K562 (cell line): ENCODE data around the gene ZNF862. TPM values are rescaled to one million over a fixed set of nuclear protein-coding genes. Genes with fewer than 3 reads are reported as not detected.

Experiments
- CREM ChIP-seq: IDR thresholded peaks from 2 replicates; pipeline ENCODE4 v1.6.1; 2014; ENCODE audit warnings: antibody characterized with exemption, low read depth
- ELF4 ChIP-seq: fragments of 450-650 bp; formaldehyde crosslinking; IDR thresholded peaks from 2 replicates; pipeline ENCODE4 v1.4.0; 2022; ENCODE audit warnings: missing genetic modification characterization
- FOXJ3 ChIP-seq: sonication (generic); formaldehyde crosslinking; IDR thresholded peaks from 2 replicates; pipeline ENCODE4 v1.4.0; 2020; ENCODE audit warnings: mild to moderate bottlenecking, missing genetic modification reagents
- GABPA ChIP-seq: fragments of 200-800 bp; sonication (Bioruptor generic); conservative IDR thresholded peaks from 2 replicates; pipeline ENCODE4 v1.6.1; 2016; ENCODE audit warnings: low read depth, missing genetic modification characterization, missing compliant biosample characterization
- GATAD2A ChIP-seq: fragments of 450-650 bp; IDR thresholded peaks from 2 replicates; pipeline ENCODE4 v1.6.1; 2017
- NCOR1 ChIP-seq: fragments of 450-650 bp; IDR thresholded peaks from 2 replicates; pipeline ENCODE4 v1.6.1; 2016; ENCODE audit warnings: mild to moderate bottlenecking, moderate library complexity
- NRF1 ChIP-seq, 2 experiments: fragments of 450-650 bp; IDR thresholded peaks in 1 of 2; conservative IDR thresholded peaks in 1 of 2; 2 replicates each; pipeline ENCODE4 v1.6.1; 2014; ENCODE audit warnings: mild to moderate bottlenecking in 2 of 2
- PREB ChIP-seq: sonication (generic); formaldehyde crosslinking; IDR thresholded peaks from 2 replicates; pipeline ENCODE4 v1.8.1; 2023; ENCODE audit warnings: mild to moderate bottlenecking, missing genetic modification reagents
- RCOR1 ChIP-seq, 2 experiments: IDR thresholded peaks; 2 replicates each; pipeline ENCODE4 v1.6.1; 2012; ENCODE audit warnings: low read depth in 2 of 2, low read length in 2 of 2, borderline replicate concordance in 1 of 2, improper control_type of control experiment in 1 of 2
- SAFB2 ChIP-seq: fragments of 200-400 bp; formaldehyde crosslinking; IDR thresholded peaks from 2 replicates; pipeline ENCODE4 v1.6.1; 2018; ENCODE audit warnings: borderline replicate concordance, low read length, low read depth, moderate library complexity; ENCODE audit not compliant: severe bottlenecking
- SMARCB1 ChIP-seq: IDR thresholded peaks from 2 replicates; pipeline ENCODE4 v1.6.1; 2011; ENCODE audit warnings: improper control_type of control experiment, low read depth; ENCODE audit not compliant: insufficient read length
- SP2 ChIP-seq: IDR thresholded peaks from 2 replicates; pipeline ENCODE4 v1.6.1; 2011; ENCODE audit warnings: mild to moderate bottlenecking, low read depth, low read length, moderate library complexity; ENCODE audit not compliant: poor library complexity, severe bottlenecking; ENCODE audit errors: extremely low read depth
- SRSF3 ChIP-seq: fragments of 200-400 bp; formaldehyde crosslinking; IDR thresholded peaks from 2 replicates; pipeline ENCODE4 v1.6.1; 2016; ENCODE audit warnings: mild to moderate bottlenecking, low read length, moderate library complexity; ENCODE audit not compliant: insufficient read depth
- STAT5A ChIP-seq: IDR thresholded peaks from 2 replicates; pipeline ENCODE4 v1.6.1; 2012; ENCODE audit warnings: low read length, inconsistent platforms, borderline replicate concordance
- ZBTB11 ChIP-seq, 3 experiments: fragments of 200-800 bp in 1 of 3; fragments of 250-450 bp in 1 of 3; fragments of 450-650 bp in 1 of 3; sonication (Bioruptor Pico) in 1 of 3; sonication (Bioruptor generic) in 1 of 3; formaldehyde crosslinking in 1 of 3; IDR thresholded peaks; 2 replicates each; pipeline versions ENCODE4 v1.6.1 to v1.8.0; 2016 to 2022; ENCODE audit warnings: mild to moderate bottlenecking in 2 of 3, missing genetic modification characterization in 2 of 3, missing compliant biosample characterization in 1 of 3, moderate library complexity in 1 of 3
- ZBTB9 ChIP-seq: fragments of 450-650 bp; formaldehyde crosslinking; IDR thresholded peaks from 2 replicates; pipeline ENCODE4 v1.4.0; 2020; ENCODE audit warnings: mild to moderate bottlenecking, moderate library complexity
- ZNF316 ChIP-seq: fragments of 450-650 bp; IDR thresholded peaks from 2 replicates; pipeline ENCODE4 v1.6.1; 2016
- ZNF780A ChIP-seq: fragments of 250-450 bp; sonication (Bioruptor Pico); IDR thresholded peaks from 2 replicates; pipeline ENCODE4 v1.5.0; 2021; ENCODE audit warnings: mild to moderate bottlenecking
- ZNF79 ChIP-seq: fragments of 250-450 bp; sonication (Bioruptor Pico); IDR thresholded peaks from 2 replicates; pipeline ENCODE4 v1.4.0; 2020; ENCODE audit warnings: low read depth, mild to moderate bottlenecking, moderate library complexity
- polyA plus RNA-seq, 8 experiments: library from polyadenylated mRNA; depleted of rRNA in 4 of 8; stranded (reverse) in 5 of 8; unstranded in 3 of 8; fragments of >200 nt; fragmentation: Nextera tagmentation in 2 of 8; fragmentation: Illumina TruSeq in 1 of 8; extraction: Ambion mirVana in 2 of 8; extraction: Trizol in 1 of 8; gene quantifications; 2 replicates each; pipeline versions ENCODE4 v1.2.1 to v1.2.3, GENCODE V29; 2011 to 2014; ENCODE audit warnings: inconsistent platforms in 1 of 8, missing spikeins in 1 of 8
- total RNA-seq, 7 experiments: library from RNA; depleted of rRNA in 6 of 7; stranded (reverse); fragments of >200 nt in 6 of 7; fragmentation: Illumina TruSeq in 2 of 7; extraction: Trizol in 2 of 7; gene quantifications; 2 replicates each; pipeline versions ENCODE4 v1.2.1 to v1.2.3, GENCODE V29; 2011 to 2021; ENCODE audit warnings: low replicate concordance in 1 of 7
- TF ChIP-seq, protein P1 (sequence below): fragments of 200-400 bp; formaldehyde crosslinking; IDR thresholded peaks from 2 replicates; pipeline ENCODE4 v1.6.1; 2017; ENCODE audit warnings: mild to moderate bottlenecking, low read depth, low read length, moderate library complexity

ZNF862 gene
- total and polyA plus RNA-seq, 9 of the 15 experiments (the other 6 are each of a cell fraction or from before 2014, with no cell fraction given), result 1.1 to 3.9 (median 2.6) TPM

- no peak for TF ChIP-seq ZNF79 (CRISPR knock-in tag)
- no peak for TF ChIP-seq STAT5A
- TF ChIP-seq NRF1 (conservative IDR thresholded peaks at IDR 0.05 in 1 of 2, IDR thresholded peaks at IDR 0.05 in 1 of 2), result no peak
- TF ChIP-seq SAFB2, result no peak
- TF ChIP-seq ZBTB9 (CRISPR knock-in tag), result no peak
- no peak for TF ChIP-seq PREB (CRISPR knock-in tag)
- TF ChIP-seq CREM, result peak; percentile 79
- TF ChIP-seq, protein P1, sequence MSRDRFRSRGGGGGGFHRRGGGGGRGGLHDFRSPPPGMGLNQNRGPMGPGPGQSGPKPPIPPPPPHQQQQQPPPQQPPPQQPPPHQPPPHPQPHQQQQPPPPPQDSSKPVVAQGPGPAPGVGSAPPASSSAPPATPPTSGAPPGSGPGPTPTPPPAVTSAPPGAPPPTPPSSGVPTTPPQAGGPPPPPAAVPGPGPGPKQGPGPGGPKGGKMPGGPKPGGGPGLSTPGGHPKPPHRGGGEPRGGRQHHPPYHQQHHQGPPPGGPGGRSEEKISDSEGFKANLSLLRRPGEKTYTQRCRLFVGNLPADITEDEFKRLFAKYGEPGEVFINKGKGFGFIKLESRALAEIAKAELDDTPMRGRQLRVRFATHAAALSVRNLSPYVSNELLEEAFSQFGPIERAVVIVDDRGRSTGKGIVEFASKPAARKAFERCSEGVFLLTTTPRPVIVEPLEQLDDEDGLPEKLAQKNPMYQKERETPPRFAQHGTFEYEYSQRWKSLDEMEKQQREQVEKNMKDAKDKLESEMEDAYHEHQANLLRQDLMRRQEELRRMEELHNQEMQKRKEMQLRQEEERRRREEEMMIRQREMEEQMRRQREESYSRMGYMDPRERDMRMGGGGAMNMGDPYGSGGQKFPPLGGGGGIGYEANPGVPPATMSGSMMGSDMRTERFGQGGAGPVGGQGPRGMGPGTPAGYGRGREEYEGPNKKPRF, result no peak
- TF ChIP-seq SRSF3, result no peak
- no peak for TF ChIP-seq RCOR1 (IDR thresholded peaks at IDR 0.05; ENCODE audit: borderline replicate concordance in 1 of 2, low read depth in 2 of 2, low read length in 2 of 2)
- TF ChIP-seq ELF4 (CRISPR knock-in tag), result no peak
- no peak for TF ChIP-seq ZBTB11 (CRISPR knock-in tag; IDR thresholded peaks at IDR 0.05)
- no peak for TF ChIP-seq GATAD2A
- no peak for TF ChIP-seq FOXJ3 (CRISPR knock-in tag)
- TF ChIP-seq SMARCB1, result no peak
- no peak for TF ChIP-seq GABPA (tag)
- no peak for TF ChIP-seq ZNF780A (CRISPR knock-in tag)
- no peak for TF ChIP-seq NCOR1
- TF ChIP-seq ZNF316, result no peak
- TF ChIP-seq SP2, result no peak
Measured at GRCh38 chr7:149799397-149800168, 38.6 kb upstream of the ZNF862 start (continued).
